Measurements from ENCODE around the gene SH3BP5L. TPM values are rescaled to one million over a fixed set of nuclear protein-coding genes. Genes with fewer than 3 reads are reported as not detected.
"Not testable (repeated sequence)": the region's sequence is repeated elsewhere in the genome, so short reads cannot be mapped to it uniquely, and the experiment has no call there.

The SH3BP5L gene
- total RNA-seq, 6 donors from 2014 or later, result 18.5 to 35.6 (median 22.5) TPM

DNA sequence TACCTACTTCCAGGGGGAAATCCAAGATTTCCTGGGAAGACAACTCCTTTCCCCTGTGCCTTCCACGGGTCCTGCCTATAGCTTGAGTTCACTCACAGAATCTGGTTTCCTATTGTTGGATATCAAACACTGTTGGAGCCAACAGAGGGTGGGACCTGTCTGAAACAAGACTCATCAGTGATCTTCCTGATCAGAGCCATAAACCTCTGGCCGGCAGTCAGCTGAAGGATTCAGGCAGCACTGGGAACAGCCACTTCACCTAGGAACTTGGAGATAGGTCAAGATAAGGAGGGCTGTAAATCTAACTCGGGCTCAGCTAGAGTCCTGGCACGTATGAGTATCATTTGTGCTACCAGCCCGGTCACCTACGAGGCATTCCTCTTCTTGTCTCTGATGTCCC, 23.3 kb downstream of the SH3BP5L start:
- no peak for ATAC-seq (ENCODE audit: low FRiP score in 2 of 2)
- Histone ChIP-seq H3K36me3 (no peaks in the 10 kb centered on the region), H3K4me1 (peaks cover 8 to 24% (median 18%) of the 10 kb centered on the region in 4 donors), H3K9me3 (no peaks in the 10 kb centered on the region), H3K27me3 (no peaks in the 10 kb centered on the region), H3K27ac (no peak overlapping the region), H3K4me3 (no peak overlapping the region)
- no peak for DNase-seq
- WGBS, 2 donors, result 82 to 96% methylated on average over 6 of the region's 6 CpGs
- no peak for TF ChIP-seq CTCF (IDR thresholded peaks at IDR 0.05)
- no peak for TF ChIP-seq EP300 (IDR thresholded peaks at IDR 0.05)
- no peak for TF ChIP-seq POLR2AphosphoS5 (IDR thresholded peaks at IDR 0.05)
- TF ChIP-seq POLR2A (IDR thresholded peaks at IDR 0.05), result no peak

GRCh38 chr1:248800459-248800858, 25.3 kb downstream of the SH3BP5L start:
- H3K27ac ChIP-seq, result no peak overlapping the region
- WGBS, 2 donors, result 70 to 71% methylated on average over 3 of the region's 3 CpGs
- H3K4me3 ChIP-seq, result no peak overlapping the region
- no peak for ATAC-seq (ENCODE audit: low FRiP score in 2 of 2)
- no peaks in the 10 kb centered on the region for H3K9me3 ChIP-seq
- peaks cover 0 to 5% (median 2%) of the 10 kb centered on the region in 4 donors for H3K4me1 ChIP-seq
- DNase-seq, result no peak
- TF ChIP-seq CTCF (IDR thresholded peaks at IDR 0.05), result no peak
- no peaks in the 10 kb centered on the region for H3K36me3 ChIP-seq
- H3K27me3 ChIP-seq, result no peaks in the 10 kb centered on the region

DNA sequence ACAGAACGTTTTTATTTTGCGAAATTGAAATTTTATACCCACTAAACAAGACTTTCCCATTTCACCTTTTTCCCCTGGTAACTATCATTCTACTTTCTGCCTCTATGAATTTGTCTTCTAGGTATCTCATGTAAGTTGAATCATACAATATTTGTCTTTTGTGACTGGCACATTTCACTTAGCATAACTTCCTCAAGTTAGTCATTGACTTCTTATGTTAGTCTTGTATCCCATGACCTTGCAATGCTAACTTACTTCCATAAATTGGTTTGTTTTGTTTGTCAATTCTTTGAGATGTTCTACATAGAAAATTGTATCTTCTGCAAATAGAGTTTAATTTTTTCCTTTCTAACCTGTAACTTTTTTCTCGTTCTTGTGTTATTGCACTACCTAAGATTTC, 26.9 kb downstream of the SH3BP5L start:
- Histone ChIP-seq H3K27ac (no peak overlapping the region), H3K4me3 (no peak overlapping the region), H3K9me3 (no peaks in the 10 kb centered on the region), H3K36me3 (no peaks in the 10 kb centered on the region), H3K4me1 (no peaks in the 10 kb centered on the region), H3K27me3 (no peaks in the 10 kb centered on the region)
- TF ChIP-seq POLR2A (IDR thresholded peaks at IDR 0.05), result no peak
- TF ChIP-seq CTCF (IDR thresholded peaks at IDR 0.05), result no peak
- no peak for TF ChIP-seq EP300 (IDR thresholded peaks at IDR 0.05)
- no peak for TF ChIP-seq POLR2AphosphoS5 (IDR thresholded peaks at IDR 0.05)
- no peak for DNase-seq
- no peak for ATAC-seq (ENCODE audit: low FRiP score in 2 of 2)
- WGBS, 2 donors, result 76 to 85% methylated on average over 3 of the region's 3 CpGs

- H3K4me1 ChIP-seq; H3K36me3 ChIP-seq; H3K4me3 ChIP-seq; H3K27me3 ChIP-seq; H3K9me3 ChIP-seq; ATAC-seq (ENCODE audit: low FRiP score in 2 of 2); DNase-seq; H3K27ac ChIP-seq: not testable (repeated sequence)
- 86 to 88% methylated on average over 5 of the region's 5 CpGs for WGBS, 2 donors
Measured at GRCh38 chr1:248794663-248795062, 31.1 kb downstream of the SH3BP5L start.

DNA sequence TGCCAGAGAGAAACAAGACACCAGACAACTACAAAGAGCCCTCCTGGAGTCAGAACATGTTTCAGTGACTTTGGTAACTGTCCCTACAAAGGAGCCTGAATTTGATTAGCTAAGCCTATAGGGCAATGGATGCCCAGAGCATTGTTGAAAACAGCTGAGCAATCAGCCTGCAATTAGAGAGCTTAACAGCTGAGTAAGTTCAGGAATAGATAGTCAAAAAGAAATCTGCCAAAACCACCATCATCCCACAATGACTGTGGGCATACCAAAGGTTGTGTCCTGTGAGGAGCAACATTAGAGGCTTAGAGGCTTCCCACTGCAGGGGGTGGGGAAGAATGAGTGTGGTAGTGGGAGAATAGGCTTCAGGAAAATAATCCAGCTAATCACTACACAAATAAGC, 32.1 kb downstream of the SH3BP5L start:
- H3K27me3 ChIP-seq, result no peaks in the 10 kb centered on the region
- no peaks in the 10 kb centered on the region for H3K4me1 ChIP-seq
- no peak for DNase-seq
- no peak overlapping the region for H3K4me3 ChIP-seq
- no peak for ATAC-seq (ENCODE audit: low FRiP score in 2 of 2)
- no peaks in the 10 kb centered on the region for H3K36me3 ChIP-seq
- H3K9me3 ChIP-seq, result no peaks in the 10 kb centered on the region
- TF ChIP-seq CTCF (IDR thresholded peaks at IDR 0.05) (no peak), POLR2AphosphoS5 (IDR thresholded peaks at IDR 0.05) (no peak), EP300 (IDR thresholded peaks at IDR 0.05) (no peak), POLR2A (IDR thresholded peaks at IDR 0.05) (no peak)
- no peak overlapping the region for H3K27ac ChIP-seq
